HepG2 (cell line): ENCODE data around the gene CCDC154. TPM values are rescaled to one million over a fixed set of nuclear protein-coding genes. Genes with fewer than 3 reads are reported as not detected.

Experiments
- CEBPZ ChIP-seq: IDR thresholded peaks from 2 replicates; pipeline ENCODE4 v1.6.1; 2012; ENCODE audit warnings: low read length, improper control_type of control experiment
- CREBL2 ChIP-seq: sonication (generic); formaldehyde crosslinking; IDR thresholded peaks from 2 replicates; pipeline ENCODE4 v1.8.1; 2023; ENCODE audit warnings: missing genetic modification reagents, mild to moderate bottlenecking, borderline replicate concordance
- HMGXB4 ChIP-seq, 2 experiments: sonication (generic) in 1 of 2; formaldehyde crosslinking in 1 of 2; IDR thresholded peaks; 2 replicates each; pipeline versions ENCODE4 v1.4.0 to v1.6.1; 2018 to 2020; ENCODE audit warnings: missing genetic modification reagents in 2 of 2, borderline replicate concordance in 1 of 2, low read depth in 1 of 2, mild to moderate bottlenecking in 1 of 2, missing biosample characterization in 1 of 2
- HOMEZ ChIP-seq: IDR thresholded peaks from 2 replicates; pipeline ENCODE4 v1.6.1; 2016; ENCODE audit warnings: low read depth
- KAT2B ChIP-seq: fragments of 150-350 bp; IDR thresholded peaks from 2 replicates; pipeline ENCODE4 v1.6.1; 2014; ENCODE audit warnings: low read depth, low read length, borderline replicate concordance
- MTF2 ChIP-seq: sonication (generic); formaldehyde crosslinking; IDR thresholded peaks from 2 replicates; pipeline ENCODE4 v1.5.0; 2020; ENCODE audit warnings: missing genetic modification reagents, borderline replicate concordance
- TEAD2 ChIP-seq: sonication (generic); formaldehyde crosslinking; IDR thresholded peaks from 2 replicates; pipeline ENCODE4 v1.9.0; 2021; ENCODE audit warnings: missing genetic modification reagents
- TFDP1 ChIP-seq: IDR thresholded peaks from 2 replicates; pipeline ENCODE4 v1.6.1; 2016; ENCODE audit warnings: missing compliant biosample characterization, missing genetic modification reagents, borderline replicate concordance
- THAP8 ChIP-seq: sonication (generic); formaldehyde crosslinking; IDR thresholded peaks from 2 replicates; pipeline ENCODE4 v1.5.1; 2020; ENCODE audit warnings: missing genetic modification reagents, mild to moderate bottlenecking, borderline replicate concordance
- ZNF12 ChIP-seq: sonication (generic); formaldehyde crosslinking; IDR thresholded peaks from 2 replicates; pipeline ENCODE4 v1.5.0; 2020; ENCODE audit warnings: missing genetic modification reagents
- ZNF138 ChIP-seq: sonication (generic); formaldehyde crosslinking; IDR thresholded peaks from 2 replicates; pipeline ENCODE4 v1.5.0; 2020; ENCODE audit warnings: mild to moderate bottlenecking, low read depth, missing genetic modification reagents
- ZNF331 ChIP-seq: sonication (generic); formaldehyde crosslinking; IDR thresholded peaks from 2 replicates; pipeline ENCODE4 v1.4.0; 2020; ENCODE audit warnings: missing genetic modification reagents
- ZNF616 ChIP-seq: sonication (generic); formaldehyde crosslinking; IDR thresholded peaks from 2 replicates; pipeline ENCODE4 v1.5.0; 2020; ENCODE audit warnings: low read depth, mild to moderate bottlenecking, missing genetic modification reagents
- ZNF674 ChIP-seq: sonication (generic); formaldehyde crosslinking; IDR thresholded peaks from 2 replicates; pipeline ENCODE4 v1.5.0; 2020; ENCODE audit warnings: low read depth, mild to moderate bottlenecking, missing genetic modification reagents
- ZNF773 ChIP-seq: sonication (generic); formaldehyde crosslinking; IDR thresholded peaks from 2 replicates; pipeline ENCODE4 v1.4.0; 2020; ENCODE audit warnings: missing genetic modification reagents, borderline replicate concordance
- ZNF841 ChIP-seq: sonication (generic); formaldehyde crosslinking; IDR thresholded peaks from 2 replicates; pipeline ENCODE4 v1.8.1; 2023; ENCODE audit warnings: missing genetic modification reagents, borderline replicate concordance
- ZZZ3 ChIP-seq: sonication (generic); formaldehyde crosslinking; IDR thresholded peaks from 2 replicates; pipeline ENCODE4 v1.4.0; 2020; ENCODE audit warnings: missing genetic modification reagents, mild to moderate bottlenecking, borderline replicate concordance
- polyA plus RNA-seq, 8 experiments: library from polyadenylated mRNA; depleted of rRNA in 3 of 8; stranded (reverse) in 7 of 8; unstranded in 1 of 8; fragments of >200 nt; fragmentation: Illumina TruSeq in 4 of 8; extraction: Trizol in 4 of 8; gene quantifications; 2 replicates each; pipeline versions ENCODE4 v1.2.1 to v1.2.3, GENCODE V29; 2011 to 2016; ENCODE audit warnings: low read depth in 4 of 8, missing spikeins in 1 of 8, mixed read lengths in 1 of 8; ENCODE audit not compliant: insufficient read depth in 1 of 8
- total RNA-seq, 5 experiments: library from RNA; depleted of rRNA; stranded (reverse); fragments of >200 nt; fragmentation: Illumina TruSeq; extraction: Trizol; gene quantifications; 2 replicates each; pipeline ENCODE4 v1.2.3, GENCODE V29; 2016; ENCODE audit warnings: low read depth in 1 of 5

CCDC154 gene
- total and polyA plus RNA-seq, 2 of the 13 experiments (the other 11 are each of a cell fraction or from before 2014, with no cell fraction given) = 0.92 to 1.5 TPM

GRCh38 chr16:1430759-1431496 is 13.4 kb downstream of the CCDC154 start, which contains the start of gene PERCC1 (continued):
- TF ChIP-seq HOMEZ (CRISPR knock-in tag) (no peak), ZNF674 (CRISPR knock-in tag) (no peak), KAT2B (no peak), ZNF841 (CRISPR knock-in tag) (no peak), ZNF138 (CRISPR knock-in tag) (no peak), ZNF331 (CRISPR knock-in tag) (peak; percentile 28; the same call in 1 of the 2 replicates), TEAD2 (CRISPR knock-in tag) (no peak), ZZZ3 (CRISPR knock-in tag) (no peak), THAP8 (CRISPR knock-in tag) (no peak), ZNF773 (CRISPR knock-in tag) (no peak), CEBPZ (no peak), HMGXB4 (CRISPR knock-in tag; IDR thresholded peaks at IDR 0.05; ENCODE audit: borderline replicate concordance in 1 of 2, low read depth in 1 of 2) (peak; percentile 59 to 71; a peak in 3 of 4 replicates), MTF2 (CRISPR knock-in tag) (no peak), ZNF616 (CRISPR knock-in tag) (0 out of 2 replicates have a peak, but pooled peaks have one; percentile 46), ZNF12 (0 out of 2 replicates have a peak, but pooled peaks have one; percentile 59), TFDP1 (peak; percentile 45; the same call in 1 of the 2 replicates), CREBL2 (CRISPR knock-in tag) (no peak)
